SK-N-SH (cell line): ENCODE measurements around the gene ARHGEF1.

Experiments used
- EP300 ChIP-seq, 2 experiments: IDR thresholded peaks; 2 replicates each; pipeline versions ENCODE4 v1.4.0 to v1.6.1; 2012; ENCODE audit warnings: borderline replicate concordance in 1 of 2, low read depth in 1 of 2, low read length in 1 of 2
- FOXJ3 ChIP-seq: sonication (generic); formaldehyde crosslinking; IDR thresholded peaks from 2 replicates; pipeline ENCODE4 v1.5.1; 2020; ENCODE audit warnings: mild to moderate bottlenecking, missing genetic modification reagents
- POLR2AphosphoS5 ChIP-seq: IDR thresholded peaks from 2 replicates; pipeline ENCODE4 v1.6.1; 2012; ENCODE audit warnings: low read depth, low read length
- RAD21 ChIP-seq: IDR thresholded peaks from 2 replicates; pipeline ENCODE4 v1.6.1; 2012; ENCODE audit warnings: mild to moderate bottlenecking, low read length
- RFX5 ChIP-seq: IDR thresholded peaks from 2 replicates; pipeline ENCODE4 v1.6.1; 2012; ENCODE audit warnings: mild to moderate bottlenecking, improper control_type of control experiment, low read length
- SMC3 ChIP-seq: IDR thresholded peaks from 2 replicates; pipeline ENCODE4 v1.6.1; 2012; ENCODE audit warnings: low read depth, low read length, improper control_type of control experiment
- TF ChIP-seq, protein P1 (sequence below): fragments of 200-600 bp; sonication (generic); IDR thresholded peaks from 2 replicates; pipeline ENCODE4 v1.6.1; 2017; ENCODE audit warnings: antibody characterized with exemption, mild to moderate bottlenecking, moderate library complexity
- TF ChIP-seq, protein P2 (sequence below): IDR thresholded peaks from 2 replicates; pipeline ENCODE4; 2012
- TF ChIP-seq, protein P3 (sequence below): fragments of 150-350 bp; IDR thresholded peaks from 2 replicates; pipeline ENCODE4 v1.6.1; 2017; ENCODE audit warnings: antibody characterized with exemption, low read length, low read depth, borderline replicate concordance

DNA sequence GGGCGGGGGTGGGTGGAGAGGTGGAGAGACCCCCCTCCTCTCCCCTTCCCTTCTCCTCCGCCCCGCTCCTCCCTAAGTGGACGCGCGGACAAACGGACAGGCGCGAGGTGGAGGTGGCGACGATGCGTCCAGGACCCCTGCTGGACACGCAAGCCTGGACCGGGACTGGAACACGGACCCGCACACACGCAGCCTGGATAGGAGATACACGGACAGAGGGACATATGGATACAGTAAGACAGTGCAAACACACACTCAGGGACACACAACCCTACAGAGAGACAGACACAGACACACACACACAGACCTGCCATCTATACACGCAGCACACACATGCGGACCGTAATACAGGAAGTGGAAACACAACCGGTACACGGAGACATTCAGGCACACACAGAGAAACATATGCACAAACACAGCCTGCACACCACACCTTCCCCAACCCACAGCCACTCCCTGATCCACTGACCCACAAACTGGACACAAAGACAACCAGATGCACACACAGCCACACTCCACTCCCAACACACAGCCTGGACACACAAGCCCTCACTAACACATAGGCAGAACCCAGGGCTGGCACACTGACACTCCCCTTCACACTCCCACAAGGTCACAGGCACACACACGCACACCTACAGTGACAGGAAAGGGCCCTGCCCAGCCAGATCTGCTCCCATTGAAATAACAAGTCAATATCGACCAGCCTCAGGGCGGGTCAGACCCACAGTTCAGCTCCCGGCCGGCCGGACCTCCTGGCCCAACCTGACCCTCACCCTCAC is 46.0 kb downstream of the ARHGEF1 start:
- TF ChIP-seq, protein P1, sequence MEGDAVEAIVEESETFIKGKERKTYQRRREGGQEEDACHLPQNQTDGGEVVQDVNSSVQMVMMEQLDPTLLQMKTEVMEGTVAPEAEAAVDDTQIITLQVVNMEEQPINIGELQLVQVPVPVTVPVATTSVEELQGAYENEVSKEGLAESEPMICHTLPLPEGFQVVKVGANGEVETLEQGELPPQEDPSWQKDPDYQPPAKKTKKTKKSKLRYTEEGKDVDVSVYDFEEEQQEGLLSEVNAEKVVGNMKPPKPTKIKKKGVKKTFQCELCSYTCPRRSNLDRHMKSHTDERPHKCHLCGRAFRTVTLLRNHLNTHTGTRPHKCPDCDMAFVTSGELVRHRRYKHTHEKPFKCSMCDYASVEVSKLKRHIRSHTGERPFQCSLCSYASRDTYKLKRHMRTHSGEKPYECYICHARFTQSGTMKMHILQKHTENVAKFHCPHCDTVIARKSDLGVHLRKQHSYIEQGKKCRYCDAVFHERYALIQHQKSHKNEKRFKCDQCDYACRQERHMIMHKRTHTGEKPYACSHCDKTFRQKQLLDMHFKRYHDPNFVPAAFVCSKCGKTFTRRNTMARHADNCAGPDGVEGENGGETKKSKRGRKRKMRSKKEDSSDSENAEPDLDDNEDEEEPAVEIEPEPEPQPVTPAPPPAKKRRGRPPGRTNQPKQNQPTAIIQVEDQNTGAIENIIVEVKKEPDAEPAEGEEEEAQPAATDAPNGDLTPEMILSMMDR: no peak
- TF ChIP-seq FOXJ3 (CRISPR knock-in tag): no peak
- no peak for TF ChIP-seq EP300 (IDR thresholded peaks at IDR 0.05; ENCODE audit: borderline replicate concordance in 1 of 2, low read depth in 1 of 2, low read length in 1 of 2)
- TF ChIP-seq, protein P2, sequence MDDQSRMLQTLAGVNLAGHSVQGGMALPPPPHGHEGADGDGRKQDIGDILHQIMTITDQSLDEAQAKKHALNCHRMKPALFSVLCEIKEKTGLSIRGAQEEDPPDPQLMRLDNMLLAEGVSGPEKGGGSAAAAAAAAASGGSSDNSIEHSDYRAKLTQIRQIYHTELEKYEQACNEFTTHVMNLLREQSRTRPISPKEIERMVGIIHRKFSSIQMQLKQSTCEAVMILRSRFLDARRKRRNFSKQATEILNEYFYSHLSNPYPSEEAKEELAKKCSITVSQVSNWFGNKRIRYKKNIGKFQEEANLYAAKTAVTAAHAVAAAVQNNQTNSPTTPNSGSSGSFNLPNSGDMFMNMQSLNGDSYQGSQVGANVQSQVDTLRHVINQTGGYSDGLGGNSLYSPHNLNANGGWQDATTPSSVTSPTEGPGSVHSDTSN: no peak
- TF ChIP-seq RFX5: no peak
- no peak for TF ChIP-seq RAD21
- no peak for TF ChIP-seq POLR2AphosphoS5
- no peak for TF ChIP-seq SMC3
- TF ChIP-seq, protein P3, sequence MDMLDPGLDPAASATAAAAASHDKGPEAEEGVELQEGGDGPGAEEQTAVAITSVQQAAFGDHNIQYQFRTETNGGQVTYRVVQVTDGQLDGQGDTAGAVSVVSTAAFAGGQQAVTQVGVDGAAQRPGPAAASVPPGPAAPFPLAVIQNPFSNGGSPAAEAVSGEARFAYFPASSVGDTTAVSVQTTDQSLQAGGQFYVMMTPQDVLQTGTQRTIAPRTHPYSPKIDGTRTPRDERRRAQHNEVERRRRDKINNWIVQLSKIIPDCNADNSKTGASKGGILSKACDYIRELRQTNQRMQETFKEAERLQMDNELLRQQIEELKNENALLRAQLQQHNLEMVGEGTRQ: no peak
